Suppressor macrophage (primary cell): Measurements from ENCODE around the gene ADAMTS10.
"Not testable (repeated sequence)": the region's sequence is repeated elsewhere in the genome, so short reads cannot be mapped to it uniquely, and the experiment has no call there.

Source experiments
- DNase-seq, 4 experiments: peaks; one replicate each; pipeline ENCODE4 v3.0.0-alpha.2; 2020 to 2022
- total RNA-seq, 17 experiments: gene quantifications; one replicate each; lab custom pipeline; 2026; ENCODE audit warnings: mixed read lengths in 6 of 17, inconsistent platforms in 3 of 17; lab: John Stamatoyannopoulos, UW

ADAMTS10 gene
- total RNA-seq = 0 to 3.2 (median 0.14) reads per million in 17 experiments

DNA sequence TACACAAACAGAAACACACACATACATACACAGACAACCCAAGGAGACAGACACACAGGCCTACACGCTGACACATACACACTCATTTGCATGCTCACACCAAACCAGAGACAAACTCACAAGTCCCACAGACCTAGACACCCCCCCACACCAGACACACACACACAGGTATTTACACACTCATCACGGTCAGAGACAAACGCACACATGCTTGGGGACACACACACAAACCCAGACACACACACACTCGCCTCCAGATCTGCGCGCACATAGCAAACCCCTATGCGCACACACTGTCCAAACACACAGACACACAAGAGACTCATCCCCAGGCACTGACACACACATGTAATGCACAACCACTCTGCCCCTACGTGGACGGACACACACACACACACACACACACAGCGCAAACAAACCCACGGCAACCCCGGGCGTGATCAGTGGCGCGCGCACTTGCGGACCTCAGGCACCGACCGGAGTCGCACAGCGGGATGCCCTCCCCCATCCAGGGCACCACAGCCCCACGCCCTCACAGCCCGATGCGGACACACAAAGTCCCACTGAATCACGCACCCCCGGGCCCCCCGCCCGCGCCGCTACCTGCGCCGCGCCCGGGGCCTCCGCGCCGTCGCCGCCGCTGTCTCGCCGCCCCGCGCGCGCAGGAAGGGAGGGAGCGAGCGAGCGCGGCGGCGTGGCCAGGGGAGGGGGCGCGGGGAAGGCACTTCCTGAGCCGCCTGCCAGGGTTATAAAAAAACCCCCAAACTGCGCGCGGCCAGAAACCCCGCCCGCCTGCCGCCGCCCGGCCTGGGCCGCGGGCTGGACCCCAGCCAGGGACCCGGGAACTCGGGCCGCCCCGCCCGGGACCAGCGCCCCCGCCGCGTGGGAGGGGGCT lies at the start of gene ADAMTS10:
ADAMTS10 (minus strand) TSS at position 675 of the 895 bp plus-strand sequence. CDS start 5,005 bp downstream, outside the sequence.
- peak in 2 of 4 experiments; percentile 17 to 36 for DNase-seq

DNA sequence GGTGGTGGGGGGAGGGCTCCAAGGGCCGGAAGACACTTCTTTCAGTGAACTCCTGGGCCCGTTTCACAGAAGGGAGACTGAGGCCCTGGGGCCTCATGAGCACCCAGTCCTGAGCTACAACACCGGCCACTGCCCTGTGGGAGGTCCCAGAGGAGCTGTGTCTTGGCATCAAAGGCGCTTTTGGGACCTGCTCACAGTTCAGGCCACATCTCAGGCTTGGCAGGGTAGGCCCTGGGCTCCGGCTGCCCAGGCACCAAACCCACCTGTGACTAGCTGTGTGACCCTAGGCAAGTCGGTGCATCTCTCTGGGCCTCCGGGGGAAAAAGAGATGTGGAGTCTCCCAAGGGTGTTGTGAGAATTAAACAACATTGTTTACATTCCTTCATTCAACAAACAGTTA lies 49.4 kb upstream of the ADAMTS10 start:
- DNase-seq = no peak

DNA sequence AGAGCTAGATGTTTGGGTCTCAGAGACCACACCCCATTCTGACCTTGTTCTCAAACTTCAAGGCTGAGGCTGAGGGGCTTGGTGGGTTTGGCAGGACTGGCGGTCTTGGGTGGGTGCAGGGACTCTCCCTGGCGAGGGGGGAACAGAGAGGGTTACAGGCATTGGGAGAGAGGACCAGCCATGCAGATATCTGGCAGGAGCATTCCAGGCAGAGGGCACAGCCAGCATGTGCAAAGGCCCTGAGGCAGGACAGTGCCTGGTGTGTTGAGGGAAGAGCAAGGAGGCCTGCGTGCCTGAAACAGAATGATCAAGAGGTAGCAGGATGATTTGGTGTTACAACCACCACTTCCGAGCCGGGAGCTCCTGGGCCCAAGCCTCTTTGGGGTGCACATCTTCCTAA lies 47.4 kb upstream of the ADAMTS10 start:
- DNase-seq = no peak

DNA sequence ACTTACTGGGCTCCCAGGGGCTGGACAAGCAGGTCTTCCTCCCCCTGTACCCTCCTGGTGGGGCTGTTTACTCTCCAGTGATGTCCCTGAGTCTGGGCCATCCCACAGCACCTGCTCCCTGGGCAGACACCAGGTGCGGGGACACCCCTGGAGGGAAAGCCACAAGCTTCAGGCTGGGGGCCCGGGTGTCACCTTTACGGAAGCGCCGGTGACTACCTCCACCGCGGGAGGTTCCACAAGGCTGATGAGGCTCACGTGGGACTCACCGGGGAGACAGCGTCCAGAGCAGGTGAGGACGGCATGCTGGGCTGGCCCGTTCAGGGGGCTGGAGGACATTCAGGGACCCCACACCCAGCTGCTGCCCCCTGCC lies 44.8 kb upstream of the ADAMTS10 start:
- DNase-seq = no peak

DNA sequence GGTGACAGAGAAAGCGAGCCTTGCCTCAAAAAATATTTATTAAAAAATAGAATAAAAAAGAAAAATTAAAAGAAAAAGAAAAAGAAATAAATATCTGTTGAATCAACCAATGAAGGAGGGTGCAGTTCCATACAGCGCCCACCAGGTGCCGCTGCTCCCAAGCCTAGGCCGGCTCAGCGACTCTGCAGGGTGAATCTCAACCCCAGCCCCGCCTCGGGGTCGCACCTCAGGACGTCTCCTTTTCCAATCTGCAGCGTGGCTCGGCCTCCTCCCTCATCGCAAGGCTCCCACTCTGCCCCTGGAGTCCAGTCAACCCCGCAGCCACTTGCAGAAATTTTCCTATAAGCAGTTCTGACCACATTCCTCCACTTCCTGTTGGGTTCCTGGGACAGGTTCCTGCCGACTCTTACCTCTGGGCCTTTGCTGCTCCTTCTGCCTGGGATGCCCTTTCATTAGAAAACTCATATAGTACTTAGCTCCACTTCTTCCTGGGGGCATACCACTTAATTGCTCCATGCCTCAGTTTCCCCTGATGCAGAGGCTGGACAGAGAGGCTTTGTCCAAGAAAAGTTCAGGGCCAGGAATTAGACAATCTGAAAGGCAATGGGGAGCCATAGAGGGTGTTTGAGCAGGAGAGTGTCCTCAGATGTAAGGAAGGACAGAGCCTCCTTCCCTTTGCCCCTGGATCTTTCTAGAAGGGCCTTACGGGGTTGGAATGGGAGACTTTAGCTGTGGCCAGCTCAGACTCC lies 44.2 kb upstream of the ADAMTS10 start:
- DNase-seq = peak; percentile 48 to 79 (median 64)

DNA sequence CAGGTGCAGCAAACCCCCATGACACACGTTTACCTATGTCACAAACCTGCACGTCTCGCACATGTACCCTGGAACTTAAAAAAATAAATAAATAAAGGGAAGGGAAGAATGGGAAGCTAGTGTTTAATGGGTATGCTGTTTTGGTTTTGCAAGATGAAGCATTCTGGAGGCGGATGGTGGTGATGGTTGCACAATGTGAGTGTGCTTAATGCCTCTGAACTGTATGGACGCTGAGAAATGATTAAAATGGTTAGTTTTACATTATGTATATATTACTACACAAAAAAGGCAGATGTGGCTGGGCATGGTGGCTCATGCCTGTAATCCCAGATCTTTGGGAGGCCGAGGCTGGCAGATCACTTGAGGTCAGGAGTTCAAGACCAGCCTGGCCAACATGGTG lies 37.7 kb upstream of the ADAMTS10 start:
- peak; percentile 81 to 93 (median 88) for DNase-seq

DNA sequence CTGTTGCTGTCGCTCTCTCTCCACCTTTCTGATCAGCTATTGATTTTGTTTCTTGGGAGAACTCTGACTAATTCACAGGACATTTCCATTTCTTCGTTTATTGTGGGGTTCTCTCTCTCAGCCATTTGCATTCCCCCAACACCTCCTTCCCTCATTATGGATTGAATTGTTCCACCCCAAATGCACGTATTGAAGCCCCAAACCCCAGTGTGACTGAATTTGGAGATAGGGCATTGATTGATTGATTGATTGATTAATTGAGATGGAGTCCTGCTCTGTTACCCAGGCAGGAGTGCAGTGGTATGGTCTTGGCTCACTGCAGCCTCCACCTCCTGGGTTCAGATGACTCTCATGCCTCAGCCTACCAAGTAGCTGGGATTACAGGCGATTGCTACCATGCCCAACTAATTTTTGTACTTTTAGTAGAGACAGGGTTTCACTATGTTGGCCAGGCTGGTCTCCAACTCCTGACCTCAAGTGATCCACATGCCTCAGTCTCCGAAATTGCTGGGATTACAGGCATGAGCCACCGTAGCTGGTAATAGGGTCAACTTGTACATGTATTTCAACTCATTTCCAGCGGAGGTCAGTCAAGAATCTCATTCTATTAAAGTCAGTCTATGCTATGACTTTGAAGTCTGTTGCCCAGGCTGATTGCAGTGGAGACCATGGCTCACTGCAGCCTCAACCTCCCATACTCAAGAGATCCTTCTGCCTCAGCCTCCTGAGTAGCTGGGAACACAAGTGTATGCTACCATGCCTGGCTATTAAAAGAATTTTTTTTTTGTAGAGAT lies 33.5 kb upstream of the ADAMTS10 start:
- peak in 1 of 4 experiments; percentile 20 for DNase-seq

DNA sequence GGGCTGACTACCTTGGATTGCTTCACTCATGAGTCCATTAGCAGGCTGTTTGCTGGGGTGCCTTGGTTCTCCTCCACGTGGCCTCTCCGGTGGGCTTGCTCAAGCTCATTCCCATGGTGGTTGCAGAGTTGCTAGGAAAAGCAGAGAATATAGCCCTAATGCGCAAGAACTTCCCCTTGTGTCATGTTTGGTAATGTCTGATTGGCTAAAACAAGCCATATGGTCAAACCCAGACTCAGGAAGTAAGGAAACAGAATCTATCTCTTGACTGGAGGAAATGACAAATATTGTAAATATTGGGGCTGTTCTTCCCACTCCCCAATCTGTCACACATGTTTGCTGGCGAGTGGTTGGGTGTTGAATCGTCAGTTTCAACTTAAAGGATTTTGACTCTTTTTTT lies 32.0 kb upstream of the ADAMTS10 start:
- DNase-seq = peak in 1 of 4 experiments; percentile 21

DNA sequence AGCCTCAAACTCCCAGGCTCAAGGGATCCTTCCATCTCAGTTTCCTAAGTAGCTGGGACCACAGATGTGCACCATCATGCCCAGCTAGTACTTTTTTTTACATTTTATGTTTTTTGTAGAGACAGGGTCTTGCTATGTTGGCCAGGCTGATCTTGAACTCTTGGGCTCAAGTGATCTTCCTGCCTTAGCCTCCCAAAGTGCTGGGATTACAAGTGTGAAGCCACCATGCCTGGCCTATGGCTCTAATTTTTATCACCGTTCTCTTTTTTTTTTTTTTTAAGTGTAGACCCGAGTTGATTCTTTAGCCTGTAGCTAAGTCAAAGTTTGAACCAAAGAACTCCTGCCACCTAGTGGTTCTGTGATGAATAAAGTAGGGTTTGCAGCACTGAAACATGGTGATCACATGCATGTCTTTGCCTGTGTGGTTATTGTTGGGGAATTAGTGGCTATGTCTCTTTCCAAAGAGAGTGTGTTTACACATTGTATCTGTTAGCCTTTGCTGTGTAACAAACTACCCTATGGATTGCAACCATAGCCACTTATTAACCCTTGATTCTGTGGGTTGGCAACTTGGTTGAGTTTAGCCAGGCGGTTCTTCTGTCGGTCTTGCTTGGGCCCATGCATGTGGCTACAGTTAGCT lies 31.5 kb upstream of the ADAMTS10 start:
- DNase-seq = peak; percentile 15 to 57 (median 40)

DNA sequence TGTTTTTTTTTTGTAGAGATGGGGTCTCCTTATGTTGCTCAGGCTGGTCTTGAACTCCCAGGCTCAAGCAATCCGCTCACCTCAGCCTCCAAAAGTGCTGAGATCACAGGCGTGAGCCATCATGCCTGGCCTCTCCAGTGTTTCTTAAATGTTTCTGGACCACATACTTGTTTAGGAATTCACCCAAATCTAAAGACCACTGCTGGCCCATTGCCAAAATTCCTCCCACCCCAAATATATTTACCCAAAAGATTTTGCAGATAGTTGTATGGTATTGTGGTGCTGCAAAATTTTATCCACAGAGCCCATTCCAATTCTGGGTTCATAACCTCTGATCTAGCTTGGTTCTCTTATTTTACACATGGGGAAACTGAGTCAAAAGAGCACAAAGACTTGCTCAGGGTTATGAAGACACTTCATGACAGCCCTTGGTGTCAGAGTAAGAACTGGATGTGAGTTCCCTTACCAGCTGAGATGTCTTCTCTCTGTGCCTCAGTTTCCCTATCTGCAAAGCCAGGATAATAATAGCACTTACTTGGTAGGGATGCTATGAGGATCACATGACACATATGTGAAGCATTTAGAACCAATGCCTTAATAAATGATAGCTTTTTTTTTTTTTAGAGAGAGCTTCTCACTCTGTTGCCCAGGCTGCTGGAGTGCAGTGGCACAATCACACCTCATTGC lies 30.8 kb upstream of the ADAMTS10 start:
- DNase-seq = no peak

DNA sequence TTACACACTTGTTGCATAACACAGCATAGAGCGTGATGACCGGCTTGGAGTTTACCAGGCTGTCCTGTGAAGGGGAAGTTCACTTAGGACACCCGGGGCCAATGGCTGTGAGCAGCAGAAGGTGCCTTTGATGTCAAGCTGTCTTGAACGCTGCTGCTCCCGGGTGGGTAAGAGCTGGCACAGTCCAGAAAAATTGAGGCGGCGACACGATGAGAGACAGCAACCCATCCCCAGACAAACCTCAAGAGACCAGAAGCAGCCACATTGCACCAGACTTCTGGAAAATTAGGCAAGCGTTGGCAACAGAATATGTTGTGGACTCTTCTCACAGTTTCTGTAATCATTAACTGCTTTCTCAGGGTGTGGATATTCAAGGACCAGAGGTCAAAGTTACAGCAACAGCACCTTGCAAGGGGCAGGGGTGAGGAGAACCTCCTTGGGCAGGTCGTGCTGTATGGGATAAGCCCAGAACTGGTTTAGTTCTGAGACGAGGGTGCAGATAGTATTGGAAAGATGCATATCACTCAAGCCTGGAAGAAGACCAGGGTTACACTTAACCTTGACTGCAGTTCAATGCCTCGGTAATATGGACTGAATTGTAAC lies 30.0 kb upstream of the ADAMTS10 start:
- DNase-seq = peak; percentile 93 to 99 (median 96)

DNA sequence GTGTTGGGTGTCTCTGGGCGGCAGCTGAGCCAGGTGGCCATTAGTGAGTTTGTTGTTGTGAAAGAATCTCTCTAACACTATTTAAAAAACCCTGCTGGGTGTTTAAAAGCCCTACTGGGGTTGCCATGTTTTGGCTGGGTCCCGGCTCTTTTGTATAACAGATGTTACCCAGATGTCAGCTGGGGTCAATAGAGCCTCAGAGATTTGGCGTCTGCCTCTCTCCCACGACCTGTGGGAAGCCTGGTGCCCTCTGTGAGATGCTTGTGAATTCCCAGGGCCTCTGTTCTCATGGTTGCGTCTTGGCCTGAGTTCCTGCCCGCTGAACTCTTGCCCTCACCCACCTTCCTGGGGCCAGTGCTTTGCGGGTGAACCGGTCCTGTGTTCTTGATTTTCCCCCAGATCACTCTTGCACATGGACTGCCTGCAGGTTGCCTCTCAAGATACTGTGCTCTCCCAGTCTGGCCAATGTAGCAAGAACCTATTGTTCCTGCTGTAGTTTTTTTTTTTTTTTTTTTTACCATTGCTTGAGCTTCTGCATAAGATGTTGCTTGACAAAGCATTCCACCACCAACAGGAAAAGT lies 29.4 kb upstream of the ADAMTS10 start:
- DNase-seq = no peak

DNA sequence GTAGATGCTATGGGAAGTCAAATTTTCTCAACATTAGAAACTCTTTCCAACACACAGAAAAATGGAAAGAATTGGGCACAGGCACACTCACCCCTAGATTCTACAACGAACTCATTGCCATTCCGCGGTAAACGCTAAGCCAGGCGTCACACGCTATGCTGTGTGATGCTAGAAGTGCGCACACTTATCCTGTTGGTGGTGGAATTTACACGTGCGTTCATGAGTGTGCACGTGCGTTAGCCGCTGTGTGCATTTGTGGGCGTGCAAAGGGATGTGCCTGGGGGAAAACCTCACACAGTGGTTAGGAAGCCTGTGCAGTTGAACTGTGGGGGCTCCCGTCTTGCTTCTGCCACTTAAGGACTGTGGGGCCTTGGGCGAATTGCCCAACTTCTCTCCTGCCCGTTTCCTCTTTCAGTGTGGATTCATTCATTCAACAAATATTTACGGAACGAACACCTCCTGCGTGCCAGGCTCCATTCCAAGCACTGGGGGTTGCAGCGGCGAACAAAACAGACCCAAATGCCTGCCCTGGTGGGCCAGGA lies 27.6 kb upstream of the ADAMTS10 start:
- DNase-seq = peak; percentile 88 to 92 (median 88)

DNA sequence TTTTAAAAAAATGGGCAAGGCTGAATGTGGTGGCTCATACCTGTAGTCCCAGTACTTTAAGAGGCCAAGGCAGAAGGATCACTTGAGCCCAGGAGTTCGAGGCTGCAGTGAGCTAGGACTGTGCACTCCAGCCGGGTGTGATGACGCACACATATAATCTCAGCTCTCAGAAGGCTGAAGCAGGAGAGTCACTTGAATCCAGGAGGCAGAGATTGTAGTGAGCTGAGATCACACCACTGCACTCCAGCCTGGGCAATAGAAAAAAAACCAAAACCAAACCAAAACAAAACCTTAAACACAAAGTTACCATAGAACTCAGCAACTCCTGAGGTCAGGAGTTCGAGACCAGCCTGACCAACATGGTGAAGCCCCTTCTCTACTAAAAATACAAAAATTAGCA lies 26.6 kb upstream of the ADAMTS10 start:
- not testable (repeated sequence) for DNase-seq

DNA sequence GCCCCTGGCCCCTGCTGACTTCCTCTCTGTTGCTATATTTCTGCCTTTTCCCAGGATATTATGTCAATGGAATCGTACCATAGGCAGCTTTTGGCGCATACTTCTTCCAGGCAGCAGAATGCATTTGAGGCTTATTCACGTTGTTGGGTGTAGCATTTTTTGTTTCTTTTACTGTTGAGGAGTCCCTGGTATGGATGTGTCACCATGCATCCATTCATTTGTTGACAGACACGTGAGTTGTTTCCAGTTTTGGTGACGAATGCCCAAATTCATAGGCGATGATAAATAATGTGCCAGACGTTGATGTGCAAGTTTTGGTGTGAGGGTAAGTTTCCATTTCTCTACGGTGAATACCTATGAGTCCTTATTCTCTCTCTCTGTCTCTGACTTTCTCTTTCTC lies 24.9 kb upstream of the ADAMTS10 start:
- DNase-seq = no peak

DNA sequence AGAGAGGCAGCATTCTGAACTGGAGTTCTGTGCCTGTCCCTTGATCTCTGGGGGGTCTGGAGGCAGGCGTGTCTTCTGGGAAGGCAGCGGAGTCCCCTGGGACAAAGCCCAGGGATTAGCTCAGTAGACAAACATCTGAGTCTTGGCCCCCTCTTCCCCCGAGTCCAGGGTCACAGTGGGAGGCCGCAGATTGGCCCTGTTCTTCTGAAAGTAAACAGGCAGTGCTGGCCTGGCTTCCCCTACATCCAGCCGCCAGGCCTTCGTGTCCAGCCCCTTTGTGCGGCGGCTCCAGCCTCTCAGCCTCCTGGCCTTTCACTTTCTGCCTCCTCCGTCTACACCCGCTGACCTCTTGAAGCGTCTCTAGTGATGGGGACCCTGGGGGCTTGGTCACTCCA lies 20.9 kb upstream of the ADAMTS10 start:
- DNase-seq = no peak

DNA sequence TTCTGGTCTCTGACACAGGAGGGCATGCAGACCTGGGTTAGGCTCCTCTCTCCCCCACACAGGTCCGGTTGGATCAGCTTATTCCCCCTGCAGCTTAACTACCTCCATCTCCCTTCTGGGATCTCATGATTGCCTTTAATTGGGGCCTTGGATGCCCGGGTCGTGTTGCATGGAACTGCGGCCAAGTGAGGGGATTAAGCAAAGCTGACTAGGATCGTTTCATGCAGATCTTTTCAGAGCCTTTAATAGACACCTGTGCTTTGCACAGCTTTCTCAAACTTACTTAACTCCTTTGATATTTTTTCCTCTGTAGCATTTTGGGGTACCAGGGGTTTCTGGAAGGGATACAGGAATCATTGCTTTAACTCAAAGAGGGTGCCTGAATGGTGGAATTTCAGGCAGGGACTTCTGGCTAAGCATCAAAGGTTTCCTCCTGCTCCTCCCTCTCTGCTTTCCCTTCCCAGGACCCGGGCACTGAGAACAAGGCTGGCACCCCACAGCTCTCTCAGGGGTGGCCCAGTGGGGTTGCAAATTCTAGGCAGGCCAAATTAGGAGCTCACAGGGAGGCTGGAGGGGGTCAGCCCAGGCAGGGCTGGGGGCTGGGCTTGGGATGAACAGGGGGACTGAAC lies 20.4 kb upstream of the ADAMTS10 start:
- no peak for DNase-seq

DNA sequence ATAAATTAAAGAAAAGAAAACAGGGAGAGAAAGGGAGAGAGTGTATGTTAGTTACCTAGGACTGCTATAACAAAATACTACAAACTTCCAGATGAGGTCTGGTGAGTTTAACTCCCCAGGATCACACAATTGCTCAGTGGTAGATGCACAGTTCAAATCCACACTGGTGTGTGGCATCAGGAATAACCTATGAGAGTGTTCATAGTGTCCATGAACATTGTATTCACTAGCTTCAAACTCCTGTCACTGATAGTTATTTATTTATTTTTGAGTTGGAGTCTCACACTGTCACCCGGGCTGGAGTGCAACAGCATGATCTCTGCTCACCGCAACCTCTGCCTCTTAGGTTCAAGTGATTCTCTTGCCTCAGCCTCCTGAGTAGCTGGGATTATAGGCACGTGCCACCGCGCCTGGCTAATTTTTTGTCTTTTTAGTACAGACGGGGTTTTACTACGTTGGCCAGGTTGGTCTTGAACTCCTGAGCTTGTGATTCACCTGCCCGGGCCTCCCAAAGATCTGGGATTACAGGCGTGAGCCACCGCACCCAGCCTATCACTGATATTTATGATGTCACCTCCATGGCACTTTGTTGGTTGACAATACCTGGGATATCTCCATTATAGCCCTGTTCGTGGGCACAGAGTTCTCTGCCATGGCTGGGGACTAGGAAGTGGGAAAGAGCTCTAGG lies 19.6 kb upstream of the ADAMTS10 start, which contains the start of gene NFILZ:
NFILZ (plus strand) TSS at position 638 of the 688 bp plus-strand sequence. CDS start 46,133 bp downstream, outside the sequence.
- DNase-seq = no peak

DNA sequence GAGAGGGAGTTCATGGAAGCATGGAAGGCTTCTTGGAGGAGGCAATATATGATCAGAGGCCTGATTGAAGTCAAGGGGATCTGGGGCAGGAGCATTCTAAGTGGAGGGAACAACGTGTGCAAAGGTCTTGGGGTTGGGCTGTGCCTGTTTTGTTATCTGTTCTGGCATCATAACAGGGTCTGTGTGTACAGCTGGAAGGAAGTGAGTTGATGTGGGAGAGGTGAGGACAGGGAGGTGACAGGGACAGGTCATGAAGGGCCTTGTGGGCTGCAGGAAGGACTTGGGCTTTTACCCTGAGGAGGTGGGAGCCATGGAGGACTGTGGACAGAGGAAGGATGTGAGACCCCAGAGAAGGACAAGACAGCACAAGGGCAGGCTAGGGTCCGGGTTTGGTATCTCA lies 18.7 kb upstream of the ADAMTS10 start:
- DNase-seq = no peak
